Muscle layer of colon (tissue), 2 donors: ENCODE results near the gene MTFMT.
A peak's percentile ranks its signal among the peaks of the same experiment; 100 is the strongest.

Experiments
- H3K27ac ChIP-seq: one replicate; pipeline ENCODE4 v1.7.0; 2013; ENCODE audit warnings: low read depth, mild to moderate bottlenecking, low read length, moderate library complexity
- H3K27me3 ChIP-seq, 2 donors: one replicate each; pipeline ENCODE4 v1.7.0; 2013; ENCODE audit warnings: low read length in 2 of 2, mild to moderate bottlenecking in 2 of 2; ENCODE audit not compliant: insufficient read depth in 2 of 2, control insufficient read depth in 1 of 2
- H3K36me3 ChIP-seq: one replicate; pipeline ENCODE4 v1.7.0; 2013; ENCODE audit warnings: mild to moderate bottlenecking, low read length; ENCODE audit not compliant: insufficient read depth
- H3K4me1 ChIP-seq: one replicate; pipeline ENCODE4 v1.7.0; 2013; ENCODE audit warnings: mild to moderate bottlenecking, low read length; ENCODE audit not compliant: insufficient read depth
- H3K4me3 ChIP-seq, 2 donors: one replicate each; pipeline ENCODE4 v1.7.0; 2013; ENCODE audit warnings: low read length in 2 of 2, low read depth in 1 of 2, mild to moderate bottlenecking in 1 of 2, moderate library complexity in 1 of 2
- H3K9ac ChIP-seq: one replicate; pipeline ENCODE4 v1.7.0; 2013; ENCODE audit warnings: low read length
- H3K9me3 ChIP-seq: one replicate; pipeline ENCODE4 v1.7.0; 2013; ENCODE audit warnings: mild to moderate bottlenecking, low read length
- donor health status: abdominal sarcoma.
- donor health status: Adenocarcinoma of cecum.

MTFMT gene

GRCh38 chr15:64997066-64997465, 32.4 kb downstream of the MTFMT start:
- Histone ChIP-seq H3K4me1 (no peaks in the 10 kb centered on the region), H3K4me3 (no peak overlapping the region), H3K27ac (no peak overlapping the region), H3K9ac (no peak overlapping the region), H3K27me3 (no peaks in the 10 kb centered on the region), H3K36me3 (no peaks in the 10 kb centered on the region), H3K9me3 (no peaks in the 10 kb centered on the region)

- H3K27me3 ChIP-seq: no peaks in the 10 kb centered on the region
Observed at GRCh38 chr15:64993290-64993689, 36.1 kb downstream of the MTFMT start.

GRCh38 chr15:64991536-64992135, 37.8 kb downstream of the MTFMT start:
- Histone ChIP-seq H3K27ac (no peak overlapping the region), H3K27me3 (no peaks in the 10 kb centered on the region), H3K9me3 (no peaks in the 10 kb centered on the region), H3K9ac (no peak overlapping the region), H3K4me1 (peaks cover 10% of the 10 kb centered on the region), H3K36me3 (no peaks in the 10 kb centered on the region), H3K4me3 (no peak overlapping the region)

More at GRCh38 chr15:64993290-64993689, 36.1 kb downstream of the MTFMT start:
- H3K9me3 ChIP-seq: no peaks in the 10 kb centered on the region
- no peak overlapping the region for H3K27ac ChIP-seq
- no peaks in the 10 kb centered on the region for H3K36me3 ChIP-seq
- no peak overlapping the region for H3K4me3 ChIP-seq
- H3K4me1 ChIP-seq: peaks cover 7% of the 10 kb centered on the region
- no peak overlapping the region for H3K9ac ChIP-seq

GRCh38 chr15:64990168-64990470, 39.3 kb downstream of the MTFMT start:
- peak overlapping the region; percentile 82 for H3K9ac ChIP-seq

GRCh38 chr15:64989416-64990167, 39.8 kb downstream of the MTFMT start, which contains the start of gene SPG21:
Gene SPG21 (minus strand): TSS chr15:64989914. CDS start chr15:64983569, 6,345 bp downstream.
- Histone ChIP-seq H3K36me3 (no peaks in the 10 kb centered on the region), H3K9ac (peak within 1 kb of the TSS; percentile 82), H3K9me3 (no peaks in the 10 kb centered on the region), H3K27ac (peak within 1 kb of the TSS; percentile 99), H3K27me3 (no peaks in the 10 kb centered on the region), H3K4me3 (peak within 1 kb of the TSS; percentile 77 to 98), H3K4me1 (peaks cover 19% of the 10 kb centered on the region)

More at GRCh38 chr15:64990168-64990470, 39.3 kb downstream of the MTFMT start:
- no peaks in the 10 kb centered on the region for H3K36me3 ChIP-seq
- H3K9me3 ChIP-seq: no peaks in the 10 kb centered on the region
- H3K27ac ChIP-seq: peak overlapping the region; percentile 75
- H3K4me1 ChIP-seq: peaks cover 16% of the 10 kb centered on the region
- no peaks in the 10 kb centered on the region for H3K27me3 ChIP-seq
- peak overlapping the region in 1 of 2 donors; percentile 77 for H3K4me3 ChIP-seq

GRCh38 chr15:64987136-64987535, 42.3 kb downstream of the MTFMT start:
- Histone ChIP-seq H3K27me3 (no peaks in the 10 kb centered on the region), H3K36me3 (no peaks in the 10 kb centered on the region), H3K4me1 (peaks cover 24% of the 10 kb centered on the region), H3K4me3 (no peak overlapping the region), H3K27ac (no peak overlapping the region), H3K9me3 (no peaks in the 10 kb centered on the region), H3K9ac (no peak overlapping the region)

GRCh38 chr15:64985366-64986033, 43.9 kb downstream of the MTFMT start:
- Histone ChIP-seq H3K4me1 (peaks cover 22% of the 10 kb centered on the region), H3K9me3 (no peaks in the 10 kb centered on the region), H3K4me3 (no peak overlapping the region), H3K27ac (no peak overlapping the region), H3K27me3 (no peaks in the 10 kb centered on the region), H3K9ac (no peak overlapping the region), H3K36me3 (no peaks in the 10 kb centered on the region)

GRCh38 chr15:64982472-64982871, 47.0 kb downstream of the MTFMT start:
- Histone ChIP-seq H3K36me3 (peaks cover 16% of the 10 kb centered on the region), H3K27ac (no peak overlapping the region), H3K27me3 (no peaks in the 10 kb centered on the region), H3K4me3 (no peak overlapping the region), H3K4me1 (peaks cover 14% of the 10 kb centered on the region), H3K9me3 (no peaks in the 10 kb centered on the region), H3K9ac (no peak overlapping the region)

- Histone ChIP-seq H3K36me3 (peaks cover 17% of the 10 kb centered on the region), H3K9me3 (no peaks in the 10 kb centered on the region), H3K4me1 (peaks cover 14% of the 10 kb centered on the region), H3K9ac (no peak overlapping the region), H3K4me3 (no peak overlapping the region), H3K27ac (no peak overlapping the region), H3K27me3 (no peaks in the 10 kb centered on the region)
Observed at GRCh38 chr15:64981812-64982431, 47.5 kb downstream of the MTFMT start.

GRCh38 chr15:64979252-64979710, 50.2 kb downstream of the MTFMT start:
- Histone ChIP-seq H3K4me1 (peaks cover 5% of the 10 kb centered on the region), H3K27ac (no peak overlapping the region), H3K9ac (no peak overlapping the region), H3K36me3 (peaks cover 29% of the 10 kb centered on the region), H3K9me3 (no peaks in the 10 kb centered on the region), H3K27me3 (no peaks in the 10 kb centered on the region), H3K4me3 (no peak overlapping the region)

GRCh38 chr15:64975390-64975789, 54.0 kb downstream of the MTFMT start:
- Histone ChIP-seq H3K27ac (no peak overlapping the region), H3K36me3 (peaks cover 35% of the 10 kb centered on the region), H3K4me1 (no peaks in the 10 kb centered on the region), H3K9ac (no peak overlapping the region), H3K9me3 (no peaks in the 10 kb centered on the region), H3K4me3 (no peak overlapping the region), H3K27me3 (no peaks in the 10 kb centered on the region)
